Endothelial cell of umbilical vein (primary cell): ENCODE results near the gene DEXI.

ENCODE experiments used
- MYC ChIP-seq: IDR thresholded peaks from one replicate; pipeline ENCODE4 v1.6.1; 2011; ENCODE audit warnings: mild to moderate bottlenecking, low read depth, low read length
- POLR2A ChIP-seq: IDR thresholded peaks from 2 replicates; pipeline ENCODE4 v1.6.1; 2012; ENCODE audit warnings: low read depth, mild to moderate bottlenecking, control low read depth, low read length

GRCh38 chr16:10972819-10973464, 30.7 kb upstream of the DEXI start:
- no peak for TF ChIP-seq POLR2A
- no peak for TF ChIP-seq MYC
